ENCODE measurements around the gene GEMIN5. TPM values are rescaled to one million over a fixed set of nuclear protein-coding genes. Genes with fewer than 3 reads are reported as not detected.

Gene GEMIN5
- total and polyA plus RNA-seq, 2 of the 13 experiments (the other 11 are each of a cell fraction or from before 2014, with no cell fraction given), result 6.6 to 28.6 TPM

DNA sequence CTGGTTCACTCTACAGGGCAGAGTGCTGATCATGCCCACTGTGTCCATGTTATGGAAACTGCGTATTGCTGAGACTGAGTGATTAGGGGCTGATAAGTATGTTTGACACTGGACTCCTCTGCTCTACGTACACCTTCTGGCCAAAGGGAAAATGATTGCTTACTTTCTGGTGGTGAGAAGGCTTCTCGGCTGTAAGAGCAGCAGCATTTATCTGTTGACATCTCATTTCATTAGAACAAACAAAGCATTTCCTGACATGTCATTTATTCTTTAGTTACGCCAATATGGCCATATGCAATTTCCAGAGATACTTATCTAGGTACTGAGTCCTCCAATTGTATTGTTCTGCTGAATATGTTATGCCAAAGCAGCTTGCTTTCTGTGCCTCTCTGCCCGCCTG, 93.2 kb downstream of the GEMIN5 start (continued):
- TF ChIP-seq, protein P1, sequence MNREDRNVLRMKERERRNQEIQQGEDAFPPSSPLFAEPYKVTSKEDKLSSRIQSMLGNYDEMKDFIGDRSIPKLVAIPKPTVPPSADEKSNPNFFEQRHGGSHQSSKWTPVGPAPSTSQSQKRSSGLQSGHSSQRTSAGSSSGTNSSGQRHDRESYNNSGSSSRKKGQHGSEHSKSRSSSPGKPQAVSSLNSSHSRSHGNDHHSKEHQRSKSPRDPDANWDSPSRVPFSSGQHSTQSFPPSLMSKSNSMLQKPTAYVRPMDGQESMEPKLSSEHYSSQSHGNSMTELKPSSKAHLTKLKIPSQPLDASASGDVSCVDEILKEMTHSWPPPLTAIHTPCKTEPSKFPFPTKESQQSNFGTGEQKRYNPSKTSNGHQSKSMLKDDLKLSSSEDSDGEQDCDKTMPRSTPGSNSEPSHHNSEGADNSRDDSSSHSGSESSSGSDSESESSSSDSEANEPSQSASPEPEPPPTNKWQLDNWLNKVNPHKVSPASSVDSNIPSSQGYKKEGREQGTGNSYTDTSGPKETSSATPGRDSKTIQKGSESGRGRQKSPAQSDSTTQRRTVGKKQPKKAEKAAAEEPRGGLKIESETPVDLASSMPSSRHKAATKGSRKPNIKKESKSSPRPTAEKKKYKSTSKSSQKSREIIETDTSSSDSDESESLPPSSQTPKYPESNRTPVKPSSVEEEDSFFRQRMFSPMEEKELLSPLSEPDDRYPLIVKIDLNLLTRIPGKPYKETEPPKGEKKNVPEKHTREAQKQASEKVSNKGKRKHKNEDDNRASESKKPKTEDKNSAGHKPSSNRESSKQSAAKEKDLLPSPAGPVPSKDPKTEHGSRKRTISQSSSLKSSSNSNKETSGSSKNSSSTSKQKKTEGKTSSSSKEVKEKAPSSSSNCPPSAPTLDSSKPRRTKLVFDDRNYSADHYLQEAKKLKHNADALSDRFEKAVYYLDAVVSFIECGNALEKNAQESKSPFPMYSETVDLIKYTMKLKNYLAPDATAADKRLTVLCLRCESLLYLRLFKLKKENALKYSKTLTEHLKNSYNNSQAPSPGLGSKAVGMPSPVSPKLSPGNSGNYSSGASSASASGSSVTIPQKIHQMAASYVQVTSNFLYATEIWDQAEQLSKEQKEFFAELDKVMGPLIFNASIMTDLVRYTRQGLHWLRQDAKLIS (CRISPR knock-in tag; IDR thresholded peaks at IDR 0.05), result no peak
- TF ChIP-seq, protein P2, sequence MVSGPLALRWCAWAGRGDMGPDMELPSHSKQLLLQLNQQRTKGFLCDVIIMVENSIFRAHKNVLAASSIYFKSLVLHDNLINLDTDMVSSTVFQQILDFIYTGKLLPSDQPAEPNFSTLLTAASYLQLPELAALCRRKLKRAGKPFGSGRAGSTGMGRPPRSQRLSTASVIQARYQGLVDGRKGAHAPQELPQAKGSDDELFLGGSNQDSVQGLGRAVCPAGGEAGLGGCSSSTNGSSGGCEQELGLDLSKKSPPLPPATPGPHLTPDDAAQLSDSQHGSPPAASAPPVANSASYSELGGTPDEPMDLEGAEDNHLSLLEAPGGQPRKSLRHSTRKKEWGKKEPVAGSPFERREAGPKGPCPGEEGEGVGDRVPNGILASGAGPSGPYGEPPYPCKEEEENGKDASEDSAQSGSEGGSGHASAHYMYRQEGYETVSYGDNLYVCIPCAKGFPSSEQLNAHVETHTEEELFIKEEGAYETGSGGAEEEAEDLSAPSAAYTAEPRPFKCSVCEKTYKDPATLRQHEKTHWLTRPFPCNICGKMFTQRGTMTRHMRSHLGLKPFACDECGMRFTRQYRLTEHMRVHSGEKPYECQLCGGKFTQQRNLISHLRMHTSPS (CRISPR knock-in tag; IDR thresholded peaks at IDR 0.05; ENCODE audit: low read depth), result no peak
- TF ChIP-seq ZNF773 (CRISPR knock-in tag; IDR thresholded peaks at IDR 0.05; ENCODE audit: borderline replicate concordance) (no peak), SRSF1 (optimal IDR thresholded peaks at IDR 0.05; ENCODE audit: low read depth, low read length) (no peak), HNF4A (CRISPR knock-in tag; IDR thresholded peaks at IDR 0.05) (no peak), HMG20A (CRISPR knock-in tag; IDR thresholded peaks at IDR 0.05; ENCODE audit: borderline replicate concordance) (peak; percentile 43; the same call in 1 of the 2 replicates), NR1H2 (CRISPR knock-in tag; IDR thresholded peaks at IDR 0.05; ENCODE audit: borderline replicate concordance, low read depth) (no peak), ZNF331 (CRISPR knock-in tag; IDR thresholded peaks at IDR 0.05) (no peak), ISX (CRISPR knock-in tag; conservative IDR thresholded peaks at IDR 0.05) (no peak), ZNF709 (CRISPR knock-in tag; IDR thresholded peaks at IDR 0.05) (no peak), SSRP1 (CRISPR knock-in tag; IDR thresholded peaks at IDR 0.05) (no peak), KMT2B (CRISPR knock-in tag; IDR thresholded peaks at IDR 0.05) (no peak), KDM5B (CRISPR knock-in tag; IDR thresholded peaks at IDR 0.05; ENCODE audit: borderline replicate concordance) (no peak), PAWR (CRISPR knock-in tag; IDR thresholded peaks at IDR 0.05; ENCODE audit: borderline replicate concordance) (no peak), ZNF7 (CRISPR knock-in tag; IDR thresholded peaks at IDR 0.05) (no peak), KAT7 (CRISPR knock-in tag; IDR thresholded peaks at IDR 0.05; ENCODE audit: borderline replicate concordance) (no peak)
- TF ChIP-seq, protein P3, sequence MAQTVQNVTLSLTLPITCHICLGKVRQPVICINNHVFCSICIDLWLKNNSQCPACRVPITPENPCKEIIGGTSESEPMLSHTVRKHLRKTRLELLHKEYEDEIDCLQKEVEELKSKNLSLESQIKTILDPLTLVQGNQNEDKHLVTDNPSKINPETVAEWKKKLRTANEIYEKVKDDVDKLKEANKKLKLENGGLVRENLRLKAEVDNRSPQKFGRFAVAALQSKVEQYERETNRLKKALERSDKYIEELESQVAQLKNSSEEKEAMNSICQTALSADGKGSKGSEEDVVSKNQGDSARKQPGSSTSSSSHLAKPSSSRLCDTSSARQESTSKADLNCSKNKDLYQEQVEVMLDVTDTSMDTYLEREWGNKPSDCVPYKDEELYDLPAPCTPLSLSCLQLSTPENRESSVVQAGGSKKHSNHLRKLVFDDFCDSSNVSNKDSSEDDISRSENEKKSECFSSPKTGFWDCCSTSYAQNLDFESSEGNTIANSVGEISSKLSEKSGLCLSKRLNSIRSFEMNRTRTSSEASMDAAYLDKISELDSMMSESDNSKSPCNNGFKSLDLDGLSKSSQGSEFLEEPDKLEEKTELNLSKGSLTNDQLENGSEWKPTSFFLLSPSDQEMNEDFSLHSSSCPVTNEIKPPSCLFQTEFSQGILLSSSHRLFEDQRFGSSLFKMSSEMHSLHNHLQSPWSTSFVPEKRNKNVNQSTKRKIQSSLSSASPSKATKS (CRISPR knock-in tag; IDR thresholded peaks at IDR 0.05), result no peak
- TF ChIP-seq, protein P4, sequence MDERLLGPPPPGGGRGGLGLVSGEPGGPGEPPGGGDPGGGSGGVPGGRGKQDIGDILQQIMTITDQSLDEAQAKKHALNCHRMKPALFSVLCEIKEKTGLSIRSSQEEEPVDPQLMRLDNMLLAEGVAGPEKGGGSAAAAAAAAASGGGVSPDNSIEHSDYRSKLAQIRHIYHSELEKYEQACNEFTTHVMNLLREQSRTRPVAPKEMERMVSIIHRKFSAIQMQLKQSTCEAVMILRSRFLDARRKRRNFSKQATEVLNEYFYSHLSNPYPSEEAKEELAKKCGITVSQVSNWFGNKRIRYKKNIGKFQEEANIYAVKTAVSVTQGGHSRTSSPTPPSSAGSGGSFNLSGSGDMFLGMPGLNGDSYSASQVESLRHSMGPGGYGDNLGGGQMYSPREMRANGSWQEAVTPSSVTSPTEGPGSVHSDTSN (CRISPR knock-in tag; IDR thresholded peaks at IDR 0.05), result no peak
- TF ChIP-seq, protein P5, sequence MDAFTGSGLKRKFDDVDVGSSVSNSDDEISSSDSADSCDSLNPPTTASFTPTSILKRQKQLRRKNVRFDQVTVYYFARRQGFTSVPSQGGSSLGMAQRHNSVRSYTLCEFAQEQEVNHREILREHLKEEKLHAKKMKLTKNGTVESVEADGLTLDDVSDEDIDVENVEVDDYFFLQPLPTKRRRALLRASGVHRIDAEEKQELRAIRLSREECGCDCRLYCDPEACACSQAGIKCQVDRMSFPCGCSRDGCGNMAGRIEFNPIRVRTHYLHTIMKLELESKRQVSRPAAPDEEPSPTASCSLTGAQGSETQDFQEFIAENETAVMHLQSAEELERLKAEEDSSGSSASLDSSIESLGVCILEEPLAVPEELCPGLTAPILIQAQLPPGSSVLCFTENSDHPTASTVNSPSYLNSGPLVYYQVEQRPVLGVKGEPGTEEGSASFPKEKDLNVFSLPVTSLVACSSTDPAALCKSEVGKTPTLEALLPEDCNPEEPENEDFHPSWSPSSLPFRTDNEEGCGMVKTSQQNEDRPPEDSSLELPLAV (CRISPR knock-in tag; conservative IDR thresholded peaks at IDR 0.05; ENCODE audit: low read depth), result no peak
- TF ChIP-seq, protein P6, sequence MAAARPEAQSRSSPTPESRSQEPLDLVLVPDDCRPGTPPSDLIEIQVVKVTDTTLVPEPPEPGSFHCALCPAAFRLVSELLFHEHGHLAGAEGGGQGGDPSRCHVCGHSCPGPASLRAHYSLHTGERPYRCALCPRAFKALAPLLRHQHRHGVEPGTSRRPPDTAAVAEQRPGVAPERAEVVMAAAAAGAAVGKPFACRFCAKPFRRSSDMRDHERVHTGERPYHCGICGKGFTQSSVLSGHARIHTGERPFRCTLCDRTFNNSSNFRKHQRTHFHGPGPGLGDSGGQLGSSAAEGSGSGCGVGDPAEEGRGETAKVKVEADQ (CRISPR knock-in tag; IDR thresholded peaks at IDR 0.05; ENCODE audit: borderline replicate concordance), result no peak

Data from HepG2 (cell line).